HepG2 (cell line): ENCODE data around the gene MED12L. TPM values are rescaled to one million over a fixed set of nuclear protein-coding genes. Genes with fewer than 3 reads are reported as not detected.

Experiments
- ATAC-seq: fragments of 200-7000 bp; cut with Tn5 transposase; 3 replicates; pipeline ENCODE4 v1.9.1; 2020; ENCODE audit warnings: mild to moderate bottlenecking, moderate library complexity
- BruUV-seq: library from RNA; stranded (reverse); fragments of 400-500 nt; replicated peaks from 2 replicates; lab custom pipeline; 2021; lab: Mats Ljungman, UMichigan
- CTCF ChIA-PET: fragments of 300-600 bp; formaldehyde crosslinking; extraction: SDS; loops from one replicate; lab custom pipeline; 2021; ENCODE audit warnings: low total read pairs, inconsistent platforms, low intra/inter-chr PET ratio; lab: Yijun Ruan, JAX
- POLR2A ChIA-PET: fragments of 350-600 bp; sonication (Branson Sonifier 250); formaldehyde crosslinking; loops from one replicate; lab custom pipeline; 2020; ENCODE audit warnings: antibody characterized with exemption, inconsistent platforms; lab: Yijun Ruan, JAX
- DNase-seq: peaks from one replicate; pipeline ENCODE4 v3.0.0-alpha.2; 2015; ENCODE audit warnings: low spot score
- FAIRE-seq: peaks from 3 replicates; lab custom pipeline; 2011; peaks lifted over from hg19 to GRCh38; lab: Jason Lieb, UNC
- H2AFZ ChIP-seq: one replicate; pipeline ENCODE4 v1.6.1; 2011; ENCODE audit warnings: low read length, inconsistent platforms
- H3K27ac ChIP-seq: fragments of 300-600 bp; 3 replicates; pipeline ENCODE4 v1.8.0; 2011; ENCODE audit warnings: mixed run types, mild to moderate bottlenecking, mixed read lengths, low read length, inconsistent platforms; ENCODE audit not compliant: insufficient read depth; ENCODE audit errors: extremely low read length
- H3K27me3 ChIP-seq, 2 experiments: fragments of 200-600 bp in 1 of 2; 2 replicates in 1 of 2; 3 replicates in 1 of 2; pipeline versions ENCODE4 v1.6.0 to v1.8.0; 2011; ENCODE audit warnings: low read length in 2 of 2, mild to moderate bottlenecking in 2 of 2, moderate library complexity in 2 of 2, inconsistent platforms in 1 of 2; ENCODE audit not compliant: insufficient read depth in 2 of 2, control insufficient read depth in 1 of 2
- H3K36me3 ChIP-seq, 2 experiments: fragments of 200-600 bp in 1 of 2; replicated peaks in 1 of 2; 2 replicates in 1 of 2; 3 replicates in 1 of 2; pipeline versions ENCODE4 v1.5.1 to v1.8.0; 2011; ENCODE audit warnings: low read length in 2 of 2, inconsistent platforms in 1 of 2; ENCODE audit not compliant: insufficient read depth in 2 of 2, control insufficient read depth in 1 of 2
- H3K4me1 ChIP-seq: 2 replicates; pipeline ENCODE4 v1.5.1; 2012; ENCODE audit warnings: low read length, inconsistent platforms; ENCODE audit not compliant: insufficient read depth
- H3K4me2 ChIP-seq: 2 replicates; pipeline ENCODE4 v1.6.0; 2011; ENCODE audit warnings: low read depth, low read length, inconsistent platforms
- H3K4me3 ChIP-seq, 3 experiments: fragments of 200-600 bp in 1 of 3; sonication (generic), shearing (Covaris generic) in 1 of 3; replicated peaks in 1 of 3; 2 replicates each; pipeline ENCODE4 v1.5.1; 2011 to 2016; ENCODE audit warnings: low read length in 3 of 3, inconsistent platforms in 2 of 3, low read depth in 2 of 3, mild to moderate bottlenecking in 2 of 3, control low read depth in 1 of 3, mixed read lengths in 1 of 3; ENCODE audit not compliant: insufficient read depth in 1 of 3
- H3K79me2 ChIP-seq: one replicate; pipeline ENCODE4 v1.6.1; 2011; ENCODE audit warnings: low read length, inconsistent platforms; ENCODE audit not compliant: insufficient read depth
- H3K9ac ChIP-seq: 2 replicates; pipeline ENCODE4 v1.6.0; 2011; ENCODE audit warnings: mild to moderate bottlenecking, low read depth, low read length, inconsistent platforms; ENCODE audit not compliant: insufficient read depth
- H3K9me3 ChIP-seq: 2 replicates; pipeline ENCODE4 v1.5.1; 2012; ENCODE audit warnings: mild to moderate bottlenecking, low read length
- H4K20me1 ChIP-seq: 2 replicates; pipeline ENCODE4 v1.6.0; 2011; ENCODE audit warnings: inconsistent platforms, mild to moderate bottlenecking, low read length, moderate library complexity; ENCODE audit not compliant: insufficient read depth
- AHR ChIP-seq: IDR thresholded peaks from 2 replicates; pipeline ENCODE4 v1.6.1; 2018; ENCODE audit warnings: missing genetic modification reagents, missing compliant biosample characterization
- FOXJ3 ChIP-seq: sonication (generic); formaldehyde crosslinking; IDR thresholded peaks from 2 replicates; pipeline ENCODE4 v1.4.0; 2020; ENCODE audit warnings: missing genetic modification reagents, mild to moderate bottlenecking, borderline replicate concordance
- RAD21 ChIP-seq: fragments of 450-650 bp; formaldehyde crosslinking; IDR thresholded peaks from 2 replicates; pipeline ENCODE4 v1.5.0; 2020; ENCODE audit warnings: mild to moderate bottlenecking
- RFX1 ChIP-seq: fragments of 450-650 bp; IDR thresholded peaks from 2 replicates; pipeline ENCODE4 v1.6.1; 2017
- SMC3 ChIP-seq: IDR thresholded peaks from 2 replicates; pipeline ENCODE4 v1.6.1; 2011; ENCODE audit warnings: low read length, improper control_type of control experiment
- STAG1 ChIP-seq: sonication (generic); formaldehyde crosslinking; IDR thresholded peaks from 2 replicates; pipeline ENCODE4 v1.4.0; 2020; ENCODE audit warnings: missing genetic modification reagents
- ZNF619 ChIP-seq: sonication (generic); formaldehyde crosslinking; IDR thresholded peaks from 2 replicates; pipeline ENCODE4 v1.4.0; 2020; ENCODE audit warnings: mild to moderate bottlenecking, missing genetic modification reagents
- WGBS: methylation state at CpG from one replicate; pipeline ENCODE4 v1.1.6; 2017; ENCODE audit warnings: low lambda C conversion rate; 5-methylcytosine and 5-hydroxymethylcytosine counted together
- in situ Hi-C: cut with HindIII; loops from 2 replicates; pipeline ENCODE4 v1.10.0; 2017; ENCODE audit warnings: low pct_unique_long_range_greater_than_20kb; ENCODE audit not compliant: extremely low pct_ligation_motif_present
- intact Hi-C: fragments of 100-400 bp; cut with micrococcal nuclease; formaldehyde crosslinking; loops from one replicate; pipeline ENCODE4 v1.10.0; 2022; ENCODE audit not compliant: unreplicated experiment
- polyA plus RNA-seq, 8 experiments: library from polyadenylated mRNA; depleted of rRNA in 3 of 8; stranded (reverse) in 7 of 8; unstranded in 1 of 8; fragments of >200 nt; fragmentation: Illumina TruSeq in 4 of 8; extraction: Trizol in 4 of 8; gene quantifications; 2 replicates each; pipeline versions ENCODE4 v1.2.1 to v1.2.3, GENCODE V29; 2011 to 2016; ENCODE audit warnings: low read depth in 4 of 8, missing spikeins in 1 of 8, mixed read lengths in 1 of 8; ENCODE audit not compliant: insufficient read depth in 1 of 8
- total RNA-seq, 5 experiments: library from RNA; depleted of rRNA; stranded (reverse); fragments of >200 nt; fragmentation: Illumina TruSeq; extraction: Trizol; gene quantifications; 2 replicates each; pipeline ENCODE4 v1.2.3, GENCODE V29; 2016; ENCODE audit warnings: low read depth in 1 of 5
- TF ChIP-seq, protein P1 (sequence below): sonication (generic); formaldehyde crosslinking; IDR thresholded peaks from 2 replicates; pipeline ENCODE4 v1.5.0; 2020; ENCODE audit warnings: mild to moderate bottlenecking, missing genetic modification reagents, moderate library complexity
- TF ChIP-seq, protein P2 (sequence below): sonication (generic); formaldehyde crosslinking; IDR thresholded peaks from 2 replicates; pipeline ENCODE4 v1.8.1; 2023; ENCODE audit warnings: missing genetic modification reagents, mild to moderate bottlenecking, borderline replicate concordance

MED12L gene
- total and polyA plus RNA-seq, 2 of the 13 experiments (the other 11 are each of a cell fraction or from before 2014, with no cell fraction given), result 0.07 to 0.64 TPM

DNA sequence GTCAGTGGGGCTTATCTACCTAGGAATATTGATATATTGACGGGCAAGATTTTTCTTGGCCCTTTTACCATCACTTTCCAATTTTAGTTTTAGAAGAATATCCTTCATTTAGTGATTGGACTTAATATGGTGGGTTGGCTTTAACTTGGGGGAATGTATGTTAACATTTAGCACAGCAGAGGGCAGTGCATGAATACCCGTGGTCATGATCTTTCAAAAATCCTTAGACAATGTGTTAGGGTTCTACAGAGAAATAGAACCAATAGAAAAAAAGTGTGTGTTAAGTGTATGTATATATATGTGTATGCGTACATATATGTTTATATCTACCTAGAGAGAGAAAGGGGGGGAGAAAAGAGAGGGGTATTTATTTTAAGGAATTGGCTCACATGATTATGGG is 80.7 kb downstream of the MED12L start:
- Histone ChIP-seq H4K20me1 (no peaks in the 10 kb centered on the region), H3K9ac (no peak overlapping the region), H3K9me3 (no peaks in the 10 kb centered on the region), H3K4me3 (no peak overlapping the region), H3K4me2 (no peak overlapping the region), H3K27ac (no peak overlapping the region), H3K27me3 (0 out of 5 replicates have a peak, but pooled peaks cover 0 to 1% of the 10 kb centered on the region in 2 experiments), H3K36me3 (no peaks in the 10 kb centered on the region), H3K79me2 (no peaks in the 10 kb centered on the region), H2AFZ (no peak overlapping the region), H3K4me1 (peaks cover 22% of the 10 kb centered on the region)
- 27% methylated on average over 3 of the region's 3 CpGs for WGBS
- ATAC-seq (peak; percentile 57; the same call in 1 of the 3 replicates), DNase-seq (peak; percentile 15), FAIRE-seq (peak; percentile 47)
- intact Hi-C loops, result loop anchor here (1.0 to 5.0 kb wide), 3 partner anchors 46 to 751 kb away; no protein-coding TSS in a partner anchor
- in situ Hi-C loops, result loop anchor here (5.0 kb wide), 1 partner anchor 116 kb away; no protein-coding TSS in a partner anchor
- POLR2A ChIA-PET, result no interaction called here
- TF ChIP-seq, protein P1, sequence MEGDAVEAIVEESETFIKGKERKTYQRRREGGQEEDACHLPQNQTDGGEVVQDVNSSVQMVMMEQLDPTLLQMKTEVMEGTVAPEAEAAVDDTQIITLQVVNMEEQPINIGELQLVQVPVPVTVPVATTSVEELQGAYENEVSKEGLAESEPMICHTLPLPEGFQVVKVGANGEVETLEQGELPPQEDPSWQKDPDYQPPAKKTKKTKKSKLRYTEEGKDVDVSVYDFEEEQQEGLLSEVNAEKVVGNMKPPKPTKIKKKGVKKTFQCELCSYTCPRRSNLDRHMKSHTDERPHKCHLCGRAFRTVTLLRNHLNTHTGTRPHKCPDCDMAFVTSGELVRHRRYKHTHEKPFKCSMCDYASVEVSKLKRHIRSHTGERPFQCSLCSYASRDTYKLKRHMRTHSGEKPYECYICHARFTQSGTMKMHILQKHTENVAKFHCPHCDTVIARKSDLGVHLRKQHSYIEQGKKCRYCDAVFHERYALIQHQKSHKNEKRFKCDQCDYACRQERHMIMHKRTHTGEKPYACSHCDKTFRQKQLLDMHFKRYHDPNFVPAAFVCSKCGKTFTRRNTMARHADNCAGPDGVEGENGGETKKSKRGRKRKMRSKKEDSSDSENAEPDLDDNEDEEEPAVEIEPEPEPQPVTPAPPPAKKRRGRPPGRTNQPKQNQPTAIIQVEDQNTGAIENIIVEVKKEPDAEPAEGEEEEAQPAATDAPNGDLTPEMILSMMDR (CRISPR knock-in tag), result peak; percentile 56
- TF ChIP-seq ZNF619, result no peak
- peak; percentile 52 for TF ChIP-seq SMC3
- TF ChIP-seq AHR, result no peak
- peak; percentile 42; the same call in 1 of the 2 replicates for TF ChIP-seq RAD21
- TF ChIP-seq RFX1, result no peak
- TF ChIP-seq, protein P2, sequence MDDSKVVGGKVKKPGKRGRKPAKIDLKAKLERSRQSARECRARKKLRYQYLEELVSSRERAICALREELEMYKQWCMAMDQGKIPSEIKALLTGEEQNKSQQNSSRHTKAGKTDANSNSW (CRISPR knock-in tag), result no peak
- TF ChIP-seq FOXJ3, result no peak
- TF ChIP-seq STAG1, result peak; percentile 71
- BruUV-seq, result no TSS peak
- CTCF ChIA-PET, result interaction anchor here (0.7 to 6.1 kb wide), 2 partner anchors 113 to 117 kb away, joined by 3 to 130 read pairs; no protein-coding TSS in a partner anchor
